ENCODE measurements around the gene CLPX. TPM values are rescaled to one million over a fixed set of nuclear protein-coding genes. Genes with fewer than 3 reads are reported as not detected.
A peak's percentile ranks its signal among the peaks of the same experiment; 100 is the strongest.
"Not testable (repeated sequence)": the region's sequence is repeated elsewhere in the genome, so short reads cannot be mapped to it uniquely, and the experiment has no call there.

The CLPX gene
- total and polyA plus RNA-seq, 11 donors: 11.2 to 64.8 (median 54.0) TPM

DNA sequence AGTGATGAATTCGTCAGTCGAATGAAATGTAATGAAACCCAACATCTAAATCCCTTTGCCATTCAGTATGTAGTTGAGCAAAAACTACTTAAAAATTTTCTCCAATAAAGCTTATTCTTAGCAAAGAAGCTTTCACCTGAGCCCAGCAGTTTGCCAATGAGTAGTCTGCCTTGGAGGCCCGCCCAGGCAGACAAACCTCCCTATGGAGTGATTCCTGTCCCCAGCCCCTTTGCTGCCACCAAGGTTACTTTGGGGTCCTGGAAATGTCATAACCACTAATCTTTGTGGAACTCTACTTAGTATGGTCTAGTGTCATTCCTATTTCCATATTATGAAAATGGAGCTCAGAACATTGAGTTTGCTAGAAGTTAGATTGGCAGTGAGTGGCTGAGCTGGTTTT, 82.2 kb downstream of the CLPX start:
- Histone ChIP-seq H3K27me3 (no peaks in the 10 kb centered on the region), H3K9me3 (no peaks in the 10 kb centered on the region), H3K27ac (no peak overlapping the region), H3K4me3 (no peak overlapping the region), H3K4me1 (peaks cover 0 to 5% (median 0%) of the 10 kb centered on the region in 12 donors), H3K36me3 (peaks cover 0 to 78% (median 52%) of the 10 kb centered on the region in 9 donors)
- WGBS, 4 donors: 97 to 99% (median 98%) methylated on average over 3 of the region's 3 CpGs
- no peak for TF ChIP-seq POLR2A (IDR thresholded peaks at IDR 0.05)
- TF ChIP-seq, protein P1, sequence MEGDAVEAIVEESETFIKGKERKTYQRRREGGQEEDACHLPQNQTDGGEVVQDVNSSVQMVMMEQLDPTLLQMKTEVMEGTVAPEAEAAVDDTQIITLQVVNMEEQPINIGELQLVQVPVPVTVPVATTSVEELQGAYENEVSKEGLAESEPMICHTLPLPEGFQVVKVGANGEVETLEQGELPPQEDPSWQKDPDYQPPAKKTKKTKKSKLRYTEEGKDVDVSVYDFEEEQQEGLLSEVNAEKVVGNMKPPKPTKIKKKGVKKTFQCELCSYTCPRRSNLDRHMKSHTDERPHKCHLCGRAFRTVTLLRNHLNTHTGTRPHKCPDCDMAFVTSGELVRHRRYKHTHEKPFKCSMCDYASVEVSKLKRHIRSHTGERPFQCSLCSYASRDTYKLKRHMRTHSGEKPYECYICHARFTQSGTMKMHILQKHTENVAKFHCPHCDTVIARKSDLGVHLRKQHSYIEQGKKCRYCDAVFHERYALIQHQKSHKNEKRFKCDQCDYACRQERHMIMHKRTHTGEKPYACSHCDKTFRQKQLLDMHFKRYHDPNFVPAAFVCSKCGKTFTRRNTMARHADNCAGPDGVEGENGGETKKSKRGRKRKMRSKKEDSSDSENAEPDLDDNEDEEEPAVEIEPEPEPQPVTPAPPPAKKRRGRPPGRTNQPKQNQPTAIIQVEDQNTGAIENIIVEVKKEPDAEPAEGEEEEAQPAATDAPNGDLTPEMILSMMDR (IDR thresholded peaks at IDR 0.05): no peak
- DNase-seq: no peak
- no peak for ATAC-seq
- intact Hi-C loops (cut with DNase I): loop anchor here in 2 of 10 donors (5.0 kb wide), 2 partner anchors 51 to 71 kb away; no protein-coding TSS in a partner anchor

DNA sequence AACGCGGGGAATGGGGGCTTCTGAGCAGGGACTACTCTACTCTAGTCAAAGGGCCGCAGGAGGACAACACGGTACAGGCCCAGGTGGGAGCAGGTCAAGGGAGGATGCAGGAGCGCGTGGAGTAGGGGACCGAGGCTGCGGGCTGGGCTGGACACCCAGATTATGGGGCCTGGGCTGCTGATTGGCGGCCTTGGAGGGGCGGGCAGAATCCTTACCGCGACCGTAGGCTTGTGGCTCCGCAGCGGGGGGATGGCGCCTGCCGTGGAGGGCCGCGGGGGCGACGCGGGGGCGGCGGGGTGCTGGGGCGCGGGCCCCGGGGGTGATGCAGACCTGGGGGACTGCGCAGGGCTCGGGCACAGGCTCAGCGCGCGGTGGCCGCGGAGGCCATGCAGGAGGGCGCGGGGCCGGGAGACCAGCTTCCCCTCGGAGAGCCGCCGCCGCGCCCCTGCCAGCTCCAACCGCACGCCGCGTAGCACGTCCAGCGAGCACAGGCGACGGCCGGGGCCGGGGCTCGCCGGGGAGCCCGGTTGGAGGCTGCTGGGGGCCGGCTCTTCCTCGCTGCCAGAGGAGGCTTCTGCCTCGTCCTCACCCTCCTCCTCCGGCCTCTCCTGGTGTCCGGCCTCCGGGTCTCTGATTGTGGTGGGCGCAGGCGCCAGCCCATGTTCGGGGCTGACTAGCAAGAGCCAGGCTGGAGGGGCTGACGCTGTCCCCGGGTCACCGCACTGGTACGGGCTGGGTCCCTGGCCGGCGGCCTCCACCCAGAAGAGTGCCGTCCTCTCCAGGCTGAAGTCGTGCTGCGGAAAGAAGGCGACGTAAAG, 83.0 kb downstream of the CLPX start:
- H3K4me3 ChIP-seq: no peak overlapping the region
- no peaks in the 10 kb centered on the region for H3K27me3 ChIP-seq
- no peak overlapping the region for H3K27ac ChIP-seq
- DNase-seq (no peak), ATAC-seq (peak in 2 of 4 donors; percentile 15 to 30)
- intact Hi-C loops (cut with DNase I): loop anchor here in 9 of 10 donors (1.0 to 5.0 kb wide), 4 partner anchors 47 to 70 kb away; no protein-coding TSS in a partner anchor
- H3K4me1 ChIP-seq: peaks cover 0 to 5% (median 0%) of the 10 kb centered on the region in 12 donors
- TF ChIP-seq, protein P1 (IDR thresholded peaks at IDR 0.05): peak in 2 of 12 donors; percentile 2 to 6
- no peak for TF ChIP-seq POLR2A (IDR thresholded peaks at IDR 0.05)
- H3K36me3 ChIP-seq: peaks cover 0 to 84% (median 55%) of the 10 kb centered on the region in 9 donors
- H3K9me3 ChIP-seq: no peaks in the 10 kb centered on the region
- 63 to 80% (median 75%) methylated on average over 33 to 75 of the region's 75 CpGs for WGBS, 4 donors

DNA sequence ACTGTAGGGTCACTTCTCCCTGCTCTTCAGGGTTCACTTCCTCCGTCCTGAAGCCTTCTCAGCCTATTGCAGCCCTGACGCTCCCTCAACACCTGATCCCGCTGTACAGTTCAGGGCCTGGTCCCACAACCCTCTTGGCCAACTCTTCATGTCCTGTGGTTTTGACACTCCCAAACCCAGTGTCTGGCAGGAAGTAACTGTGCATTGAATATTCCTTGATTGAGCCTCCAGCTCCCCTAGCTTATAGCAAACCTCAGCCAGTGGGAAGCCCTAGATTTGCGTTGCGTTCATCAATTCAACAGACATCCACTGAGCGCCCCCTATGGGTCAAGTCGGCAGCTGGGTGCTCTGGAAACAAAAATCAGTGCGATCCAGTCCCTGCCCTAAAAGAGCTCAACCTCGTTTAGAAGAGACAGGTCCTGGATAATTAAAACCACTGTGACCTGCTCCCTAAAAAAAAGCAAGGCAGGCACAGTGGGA, 83.7 kb downstream of the CLPX start:
- no peak overlapping the region for H3K27ac ChIP-seq
- ATAC-seq (peak in 3 of 4 donors; percentile 67 to 76 (median 74)), DNase-seq (peak; percentile 65 to 77 (median 69))
- H3K27me3 ChIP-seq: no peaks in the 10 kb centered on the region
- peaks cover 0 to 5% (median 0%) of the 10 kb centered on the region in 12 donors for H3K4me1 ChIP-seq
- no peak for TF ChIP-seq POLR2A (IDR thresholded peaks at IDR 0.05)
- TF ChIP-seq, protein P1 (IDR thresholded peaks at IDR 0.05): peak; percentile 64 to 81 (median 74)
- 39 to 49% (median 42%) methylated on average over 9 of the region's 9 CpGs for WGBS, 4 donors
- H3K9me3 ChIP-seq: no peaks in the 10 kb centered on the region
- no peak overlapping the region for H3K4me3 ChIP-seq
- peaks cover 0 to 85% (median 53%) of the 10 kb centered on the region in 9 donors for H3K36me3 ChIP-seq
- intact Hi-C loops (cut with DNase I): loop anchor here in 9 of 10 donors (1.0 to 5.0 kb wide), 4 partner anchors 47 to 69 kb away; no protein-coding TSS in a partner anchor

DNA sequence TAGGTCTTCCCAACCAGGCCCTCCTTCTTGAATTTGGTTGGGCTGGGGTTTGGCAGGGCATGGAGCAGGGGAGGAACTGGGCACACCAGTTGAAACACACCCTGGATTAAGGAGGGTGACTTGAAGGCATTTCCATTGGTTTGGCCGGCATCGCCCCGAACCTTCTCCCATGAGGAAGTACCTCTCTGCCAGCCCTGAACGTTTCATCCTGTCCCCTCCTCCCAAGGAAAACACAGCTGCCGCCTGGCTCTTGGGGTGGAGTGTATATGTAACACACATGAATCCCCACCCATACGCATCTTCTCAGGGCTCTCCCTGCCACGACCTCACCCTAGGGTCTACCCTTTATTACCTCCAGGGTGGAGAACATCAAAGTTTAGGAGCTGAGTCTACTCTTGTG, 84.7 kb downstream of the CLPX start:
- intact Hi-C loops (cut with DNase I): loop anchor here in 5 of 10 donors (2.0 to 5.0 kb wide), 3 partner anchors 46 to 68 kb away; no protein-coding TSS in a partner anchor
- no peak for ATAC-seq
- WGBS, 4 donors: 85 to 90% (median 88%) methylated on average over 7 of the region's 7 CpGs
- no peak for TF ChIP-seq POLR2A (IDR thresholded peaks at IDR 0.05)
- TF ChIP-seq, protein P1 (IDR thresholded peaks at IDR 0.05): no peak
- Histone ChIP-seq H3K4me3 (no peak overlapping the region), H3K9me3 (no peaks in the 10 kb centered on the region), H3K27ac (no peak overlapping the region), H3K4me1 (peaks cover 0 to 5% (median 0%) of the 10 kb centered on the region in 12 donors), H3K36me3 (peaks cover 0 to 75% (median 46%) of the 10 kb centered on the region in 9 donors), H3K27me3 (no peaks in the 10 kb centered on the region)
- DNase-seq: no peak

DNA sequence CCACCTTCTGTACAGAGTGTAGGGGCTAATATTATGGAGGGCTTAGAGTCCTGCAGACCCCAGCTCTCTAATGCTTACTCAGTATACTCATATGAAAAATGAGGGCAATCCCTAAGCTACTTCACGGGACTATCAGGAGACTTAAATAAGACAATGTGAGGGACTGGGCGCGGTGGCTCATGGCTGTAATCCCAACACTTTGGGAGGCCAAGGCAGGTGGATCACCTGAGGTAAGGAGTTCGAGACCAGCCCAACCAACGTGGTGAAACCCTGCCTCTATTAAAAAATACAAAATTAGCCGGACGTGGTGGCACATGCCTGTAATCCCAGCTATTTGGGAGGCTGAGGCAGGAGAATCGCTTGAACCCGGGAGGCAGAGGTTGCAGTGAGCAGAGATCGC, 85.3 kb downstream of the CLPX start:
- not testable (repeated sequence) for ATAC-seq, H3K9me3 ChIP-seq, H3K4me1 ChIP-seq, DNase-seq, H3K4me3 ChIP-seq, H3K27me3 ChIP-seq, H3K27ac ChIP-seq
- 92 to 96% (median 95%) methylated on average over 10 of the region's 10 CpGs for WGBS, 4 donors
- intact Hi-C loops (cut with DNase I): loop anchor here in 5 of 10 donors (2.0 to 5.0 kb wide), 3 partner anchors 45 to 68 kb away; no protein-coding TSS in a partner anchor
- peaks cover 0 to 68% (median 40%) of the 10 kb centered on the region in 9 donors for H3K36me3 ChIP-seq
